ENCODE measurements around the gene CHCHD6.

CHCHD6 gene

GRCh38 chr3:126867190-126867862 is 163.3 kb downstream of the CHCHD6 start:
- no peak for DNase-seq

- no peak for DNase-seq
Measured at GRCh38 chr3:126867863-126868200, 163.8 kb downstream of the CHCHD6 start.

GRCh38 chr3:126870608-126871210 is 166.7 kb downstream of the CHCHD6 start:
- DNase-seq = no peak

GRCh38 chr3:126872701-126873342 is 168.8 kb downstream of the CHCHD6 start:
- DNase-seq = no peak

GRCh38 chr3:126873416-126873815 is 169.4 kb downstream of the CHCHD6 start:
- DNase-seq = no peak

GRCh38 chr3:126878664-126879063 is 174.6 kb downstream of the CHCHD6 start:
- no peak for DNase-seq

- DNase-seq = no peak
Measured at GRCh38 chr3:126880901-126881300, 176.9 kb downstream of the CHCHD6 start.

GRCh38 chr3:126881861-126882260 is 177.8 kb downstream of the CHCHD6 start:
- DNase-seq = no peak

GRCh38 chr3:126883241-126883640 is 179.2 kb downstream of the CHCHD6 start:
- no peak for DNase-seq

- no peak for DNase-seq
Measured at GRCh38 chr3:126885425-126885824, 181.4 kb downstream of the CHCHD6 start.

GRCh38 chr3:126886217-126886616 is 182.2 kb downstream of the CHCHD6 start:
- no peak for DNase-seq

- DNase-seq = no peak
Measured at GRCh38 chr3:126887686-126888085, 183.6 kb downstream of the CHCHD6 start.

GRCh38 chr3:126888186-126888760 is 184.2 kb downstream of the CHCHD6 start:
- DNase-seq = no peak

- DNase-seq = no peak
Measured at GRCh38 chr3:126889276-126890201, 185.5 kb downstream of the CHCHD6 start.

GRCh38 chr3:126891141-126891540 is 187.1 kb downstream of the CHCHD6 start:
- no peak for DNase-seq

- DNase-seq = no peak
Measured at GRCh38 chr3:126891791-126892190, 187.8 kb downstream of the CHCHD6 start.

GRCh38 chr3:126893651-126894050 is 189.6 kb downstream of the CHCHD6 start:
- DNase-seq = no peak

- DNase-seq = no peak
Measured at GRCh38 chr3:126894475-126894874, 190.4 kb downstream of the CHCHD6 start.

- DNase-seq = no peak
Measured at GRCh38 chr3:126895178-126896066, 191.4 kb downstream of the CHCHD6 start.

GRCh38 chr3:126896067-126896441 is 192.0 kb downstream of the CHCHD6 start:
- no peak for DNase-seq

- DNase-seq = no peak
Measured at GRCh38 chr3:126896968-126897367, 192.9 kb downstream of the CHCHD6 start.

GRCh38 chr3:126897943-126898342 is 193.9 kb downstream of the CHCHD6 start:
- no peak for DNase-seq
